Measurements from ENCODE around the gene LY6G6C.

LY6G6C gene

GRCh38 chr6:31702819-31703716, 18.5 kb downstream of the LY6G6C start, which contains the start of gene ABHD16A:
TSS of gene ABHD16A (minus strand) at chr6:31703324. CDS start at chr6:31703281, 43 bp downstream.
- DNase-seq: peak; percentile 97 to 99

GRCh38 chr6:31702405-31702818, 19.1 kb downstream of the LY6G6C start:
- peak in 1 of 2 donors; percentile 10 for DNase-seq

GRCh38 chr6:31701666-31702404, 19.7 kb downstream of the LY6G6C start:
- no peak for DNase-seq

- no peak for DNase-seq
These were observed 20.7 kb downstream of the LY6G6C start for GRCh38 chr6:31700740-31701401.

GRCh38 chr6:31697555-31697954, 24.0 kb downstream of the LY6G6C start:
- DNase-seq: no peak

GRCh38 chr6:31693535-31693934, 28.0 kb downstream of the LY6G6C start:
- DNase-seq: no peak

- DNase-seq: no peak
These were observed 28.7 kb downstream of the LY6G6C start for GRCh38 chr6:31692886-31693285.

GRCh38 chr6:31692353-31692752, 29.2 kb downstream of the LY6G6C start:
- DNase-seq: no peak

- DNase-seq: no peak
These were observed 29.9 kb downstream of the LY6G6C start for GRCh38 chr6:31691564-31692108.

- no peak for DNase-seq
These were observed 30.5 kb downstream of the LY6G6C start for GRCh38 chr6:31691078-31691463.

GRCh38 chr6:31690231-31691077, 31.1 kb downstream of the LY6G6C start:
- DNase-seq: no peak

- peak in 1 of 2 donors; percentile 13 for DNase-seq
These were observed 32.1 kb downstream of the LY6G6C start for GRCh38 chr6:31689249-31690110.

- no peak for DNase-seq
These were observed 33.5 kb downstream of the LY6G6C start for GRCh38 chr6:31687860-31688693.

GRCh38 chr6:31687321-31687720, 34.2 kb downstream of the LY6G6C start:
- DNase-seq: no peak

GRCh38 chr6:31686483-31686882, 35.1 kb downstream of the LY6G6C start:
- DNase-seq: no peak

GRCh38 chr6:31683591-31683990, 38.0 kb downstream of the LY6G6C start:
- DNase-seq: no peak

- peak; percentile 34 for DNase-seq
These were observed 40.3 kb downstream of the LY6G6C start for GRCh38 chr6:31681135-31681671.

GRCh38 chr6:31680226-31681134, 41.1 kb downstream of the LY6G6C start, which contains the start of gene LY6G5C:
TSS of gene LY6G5C (minus strand) at chr6:31681067. CDS start at chr6:31680373, 694 bp downstream.
- peak; percentile 76 to 80 for DNase-seq
